Prostate gland (tissue), 2 donors: Measurements from ENCODE around the gene SMARCA2.

Experiments
- POLR2AphosphoS5 ChIP-seq: sonication (generic); formaldehyde crosslinking; IDR thresholded peaks from one replicate; pipeline ENCODE4 v1.6.1; 2017; ENCODE audit warnings: antibody characterized with exemption
- TF ChIP-seq, protein P1 (sequence below), 4 experiments: fragments of 200-600 bp in 2 of 4; fragments of 450-650 bp in 2 of 4; sonication (generic) in 2 of 4; IDR thresholded peaks; 1 replicate in 3 of 4; 2 replicates in 1 of 4; pipeline ENCODE4 v1.5.1; 2016 to 2019; ENCODE audit warnings: antibody characterized with exemption in 4 of 4, mild to moderate bottlenecking in 2 of 4, moderate library complexity in 2 of 4

DNA sequence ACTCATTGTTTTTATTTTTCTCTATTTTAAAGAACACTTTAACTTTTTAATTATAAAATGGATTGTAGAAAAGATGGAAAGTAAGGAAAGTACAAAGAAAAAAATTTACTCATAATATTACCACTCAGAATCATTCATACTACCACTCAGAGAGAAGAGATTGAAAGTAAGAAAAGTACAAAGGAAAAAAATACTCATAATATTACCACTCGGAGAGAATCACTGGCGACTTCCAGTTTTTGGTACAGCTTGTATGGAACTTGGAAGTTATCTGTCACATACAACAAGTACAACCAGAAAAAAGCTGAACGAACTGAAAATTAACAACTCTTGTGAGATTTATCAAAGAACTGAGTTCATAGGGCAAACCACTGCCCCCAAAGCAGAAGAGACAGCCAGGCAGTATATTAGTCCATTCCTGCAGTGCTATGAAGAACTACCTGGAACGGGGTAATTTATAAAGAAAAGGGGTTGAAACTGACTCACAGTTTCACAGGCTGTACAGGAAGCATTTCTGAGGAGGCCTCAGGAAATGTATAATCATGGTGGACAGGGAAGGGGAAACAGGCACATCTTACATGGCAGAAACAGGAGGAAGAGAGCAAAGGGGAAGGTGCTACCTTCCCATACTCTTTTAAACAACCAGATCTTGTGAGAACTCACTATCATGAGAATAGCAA lies 183.9 kb downstream of the SMARCA2 start:
- TF ChIP-seq, protein P1, sequence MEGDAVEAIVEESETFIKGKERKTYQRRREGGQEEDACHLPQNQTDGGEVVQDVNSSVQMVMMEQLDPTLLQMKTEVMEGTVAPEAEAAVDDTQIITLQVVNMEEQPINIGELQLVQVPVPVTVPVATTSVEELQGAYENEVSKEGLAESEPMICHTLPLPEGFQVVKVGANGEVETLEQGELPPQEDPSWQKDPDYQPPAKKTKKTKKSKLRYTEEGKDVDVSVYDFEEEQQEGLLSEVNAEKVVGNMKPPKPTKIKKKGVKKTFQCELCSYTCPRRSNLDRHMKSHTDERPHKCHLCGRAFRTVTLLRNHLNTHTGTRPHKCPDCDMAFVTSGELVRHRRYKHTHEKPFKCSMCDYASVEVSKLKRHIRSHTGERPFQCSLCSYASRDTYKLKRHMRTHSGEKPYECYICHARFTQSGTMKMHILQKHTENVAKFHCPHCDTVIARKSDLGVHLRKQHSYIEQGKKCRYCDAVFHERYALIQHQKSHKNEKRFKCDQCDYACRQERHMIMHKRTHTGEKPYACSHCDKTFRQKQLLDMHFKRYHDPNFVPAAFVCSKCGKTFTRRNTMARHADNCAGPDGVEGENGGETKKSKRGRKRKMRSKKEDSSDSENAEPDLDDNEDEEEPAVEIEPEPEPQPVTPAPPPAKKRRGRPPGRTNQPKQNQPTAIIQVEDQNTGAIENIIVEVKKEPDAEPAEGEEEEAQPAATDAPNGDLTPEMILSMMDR (IDR thresholded peaks at IDR 0.05), result no peak
- no peak for TF ChIP-seq POLR2AphosphoS5
